Endothelial cell of umbilical vein (primary cell): ENCODE measurements around the gene ALK.

ENCODE experiments used
- CTCF ChIP-seq, 2 donors: IDR thresholded peaks; 1 replicate in 1 of 2; 2 replicates in 1 of 2; pipeline ENCODE4 v1.5.1; 2011; ENCODE audit warnings: low read length in 2 of 2, mild to moderate bottlenecking in 2 of 2, moderate library complexity in 2 of 2, control low read depth in 1 of 2, inconsistent platforms in 1 of 2, low read depth in 1 of 2; ENCODE audit not compliant: insufficient read depth in 1 of 2; ENCODE audit errors: extremely low read depth in 1 of 2
- TF ChIP-seq, protein P1 (sequence below): IDR thresholded peaks from 2 replicates; pipeline ENCODE4 v1.6.1; 2011; ENCODE audit not compliant: insufficient read depth, insufficient read length

DNA sequence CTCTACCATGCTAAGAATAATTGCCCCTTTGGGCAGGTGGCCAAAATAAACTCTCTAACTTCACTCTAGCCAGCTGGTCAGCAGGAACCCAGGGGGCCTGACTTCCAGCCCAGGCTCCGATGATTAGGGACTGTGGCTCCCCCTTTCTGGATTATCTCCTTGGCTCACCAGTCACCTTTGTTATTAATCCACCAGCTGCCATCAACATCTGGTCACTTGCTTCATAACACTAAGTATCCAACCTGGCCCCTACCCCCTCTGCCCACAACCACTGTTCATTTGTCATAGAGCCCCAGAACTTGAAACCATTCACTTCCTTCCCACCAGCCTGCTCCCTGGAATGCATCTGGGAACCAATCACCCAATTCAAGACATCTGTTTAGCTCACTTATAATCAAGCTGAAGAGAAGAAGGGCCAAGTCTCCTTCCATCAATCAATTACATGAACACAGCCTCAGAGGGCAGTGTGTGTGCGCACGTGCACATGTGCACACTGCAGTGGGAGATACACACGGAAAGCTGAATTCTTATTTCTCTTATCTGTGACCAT lies 215.1 kb downstream of the ALK start:
- TF ChIP-seq, protein P1, sequence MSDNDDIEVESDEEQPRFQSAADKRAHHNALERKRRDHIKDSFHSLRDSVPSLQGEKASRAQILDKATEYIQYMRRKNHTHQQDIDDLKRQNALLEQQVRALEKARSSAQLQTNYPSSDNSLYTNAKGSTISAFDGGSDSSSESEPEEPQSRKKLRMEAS, result no peak
- no peak for TF ChIP-seq CTCF (IDR thresholded peaks at IDR 0.05; ENCODE audit: extremely low read depth in 1 of 2, insufficient read depth in 1 of 2, low read depth in 1 of 2, low read length in 2 of 2)
